LNCAP (cell line): ENCODE measurements around the gene RASSF7.

Source experiments
- TF ChIP-seq, protein P1 (sequence below): fragments of 450-650 bp; IDR thresholded peaks from 2 replicates; pipeline ENCODE4 v1.5.1; 2017; ENCODE audit warnings: mild to moderate bottlenecking

Gene RASSF7

DNA sequence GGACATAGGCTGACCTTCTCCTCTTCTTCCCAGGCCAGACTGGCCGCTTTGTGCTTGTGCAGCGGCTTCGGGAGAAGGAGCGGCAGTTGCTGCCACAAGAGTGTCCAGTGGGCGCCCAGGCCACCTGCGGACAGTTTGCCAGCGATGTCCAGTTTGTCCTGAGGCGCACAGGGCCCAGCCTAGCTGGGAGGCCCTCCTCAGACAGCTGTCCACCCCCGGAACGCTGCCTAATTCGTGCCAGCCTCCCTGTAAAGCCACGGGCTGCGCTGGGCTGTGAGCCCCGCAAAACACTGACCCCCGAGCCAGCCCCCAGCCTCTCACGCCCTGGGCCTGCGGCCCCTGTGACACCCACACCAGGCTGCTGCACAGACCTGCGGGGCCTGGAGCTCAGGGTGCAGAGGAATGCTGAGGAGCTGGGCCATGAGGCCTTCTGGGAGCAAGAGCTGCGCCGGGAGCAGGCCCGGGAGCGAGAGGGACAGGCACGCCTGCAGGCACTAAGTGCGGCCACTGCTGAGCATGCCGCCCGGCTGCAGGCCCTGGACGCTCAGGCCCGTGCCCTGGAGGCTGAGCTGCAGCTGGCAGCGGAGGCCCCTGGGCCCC, 1.4 kb downstream of the RASSF7 start:
- TF ChIP-seq, protein P1, sequence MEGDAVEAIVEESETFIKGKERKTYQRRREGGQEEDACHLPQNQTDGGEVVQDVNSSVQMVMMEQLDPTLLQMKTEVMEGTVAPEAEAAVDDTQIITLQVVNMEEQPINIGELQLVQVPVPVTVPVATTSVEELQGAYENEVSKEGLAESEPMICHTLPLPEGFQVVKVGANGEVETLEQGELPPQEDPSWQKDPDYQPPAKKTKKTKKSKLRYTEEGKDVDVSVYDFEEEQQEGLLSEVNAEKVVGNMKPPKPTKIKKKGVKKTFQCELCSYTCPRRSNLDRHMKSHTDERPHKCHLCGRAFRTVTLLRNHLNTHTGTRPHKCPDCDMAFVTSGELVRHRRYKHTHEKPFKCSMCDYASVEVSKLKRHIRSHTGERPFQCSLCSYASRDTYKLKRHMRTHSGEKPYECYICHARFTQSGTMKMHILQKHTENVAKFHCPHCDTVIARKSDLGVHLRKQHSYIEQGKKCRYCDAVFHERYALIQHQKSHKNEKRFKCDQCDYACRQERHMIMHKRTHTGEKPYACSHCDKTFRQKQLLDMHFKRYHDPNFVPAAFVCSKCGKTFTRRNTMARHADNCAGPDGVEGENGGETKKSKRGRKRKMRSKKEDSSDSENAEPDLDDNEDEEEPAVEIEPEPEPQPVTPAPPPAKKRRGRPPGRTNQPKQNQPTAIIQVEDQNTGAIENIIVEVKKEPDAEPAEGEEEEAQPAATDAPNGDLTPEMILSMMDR: no peak

DNA sequence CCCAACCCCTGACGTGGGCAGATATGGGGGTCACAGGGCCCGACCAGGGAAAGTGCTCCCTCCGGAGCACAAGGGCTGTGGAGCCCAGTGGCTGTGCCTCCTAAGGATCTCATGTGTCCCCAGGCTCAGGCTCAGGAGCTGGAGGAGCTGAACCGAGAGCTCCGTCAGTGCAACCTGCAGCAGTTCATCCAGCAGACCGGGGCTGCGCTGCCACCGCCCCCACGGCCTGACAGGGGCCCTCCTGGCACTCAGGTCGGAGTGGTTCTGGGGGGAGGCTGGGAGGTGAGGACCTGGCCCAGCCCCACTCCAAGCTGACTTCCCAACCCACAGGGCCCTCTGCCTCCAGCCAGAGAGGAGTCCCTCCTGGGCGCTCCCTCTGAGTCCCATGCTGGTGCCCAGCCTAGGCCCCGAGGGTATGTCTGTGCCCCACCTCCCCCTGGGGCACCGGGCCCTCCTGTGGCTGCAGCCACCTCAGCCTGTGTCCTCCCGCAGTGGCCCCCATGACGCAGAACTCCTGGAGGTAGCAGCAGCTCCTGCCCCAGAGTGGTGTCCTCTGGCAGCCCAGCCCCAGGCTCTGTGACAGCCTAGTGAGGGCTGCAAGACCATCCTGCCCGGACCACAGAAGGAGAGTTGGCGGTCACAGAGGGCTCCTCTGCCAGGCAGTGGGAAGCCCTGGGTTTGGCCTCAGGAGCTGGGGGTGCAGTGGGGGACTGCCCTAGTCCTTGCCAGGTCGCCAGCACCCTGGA, 2.5 kb downstream of the RASSF7 start:
- TF ChIP-seq, protein P1: no peak

DNA sequence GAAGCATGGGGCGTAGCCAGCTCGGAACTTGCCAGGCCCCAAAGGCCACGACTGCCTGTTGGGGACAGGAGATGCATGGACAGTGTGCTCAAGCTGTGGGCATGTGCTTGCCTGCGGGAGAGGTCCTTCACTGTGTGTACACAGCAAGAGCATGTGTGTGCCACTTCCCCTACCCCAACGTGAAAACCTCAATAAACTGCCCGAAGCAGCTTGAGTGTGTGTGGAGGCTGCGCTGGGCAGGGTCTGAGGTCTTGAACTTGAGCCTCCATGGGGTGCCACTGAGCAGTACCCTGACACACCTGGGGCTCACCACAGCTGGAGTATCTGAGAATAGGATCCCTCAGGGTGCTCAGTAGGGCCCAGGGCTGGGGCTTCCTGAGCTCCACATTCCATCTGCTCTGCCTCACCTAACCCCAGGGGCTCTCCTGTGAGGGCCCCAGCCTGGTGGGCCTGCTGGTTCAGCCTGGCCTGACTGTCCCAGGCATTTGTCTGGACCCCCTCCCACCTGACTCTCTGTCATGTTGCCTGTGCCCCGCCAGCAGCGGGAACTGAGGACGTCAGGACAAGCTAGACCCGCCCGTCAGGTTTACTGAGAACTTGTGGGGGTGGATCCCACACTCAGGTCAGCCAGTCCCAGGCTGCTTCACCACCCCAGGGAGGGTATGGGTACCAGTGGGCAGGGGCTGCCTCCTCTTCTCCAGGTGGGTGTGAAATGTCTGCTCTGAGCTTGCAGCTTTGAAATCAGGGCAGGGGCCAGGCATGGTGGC, 3.2 kb downstream of the RASSF7 start:
- TF ChIP-seq, protein P1: no peak

DNA sequence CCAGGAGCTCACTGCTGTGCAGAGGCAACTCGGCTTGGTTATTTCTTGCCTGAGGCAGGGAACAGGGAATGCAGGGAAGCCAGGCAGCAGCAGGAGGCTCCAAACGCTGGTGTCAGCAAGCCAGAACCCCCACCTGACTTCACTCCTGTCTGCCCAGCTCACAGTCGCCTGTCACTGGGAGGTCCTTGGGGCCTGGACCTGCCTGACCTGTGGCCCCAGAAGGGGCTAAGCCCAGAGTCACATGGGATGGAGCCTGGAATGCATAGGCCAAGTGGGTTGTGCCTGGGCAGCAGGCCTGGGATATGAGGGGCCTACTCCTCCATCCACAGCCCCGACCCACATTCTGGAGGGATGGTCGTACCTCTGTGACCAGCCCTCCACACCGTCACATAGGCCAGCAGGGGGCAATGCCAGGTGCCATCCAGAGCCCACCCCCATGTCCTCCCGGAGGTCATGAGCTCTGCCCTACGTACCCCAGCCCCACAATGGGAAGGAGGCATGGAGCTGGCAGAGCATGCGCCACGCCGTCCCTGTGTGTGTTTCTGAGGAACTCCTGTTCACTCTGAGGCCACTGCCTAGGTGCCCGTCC, 5.2 kb downstream of the RASSF7 start:
- TF ChIP-seq, protein P1: no peak

DNA sequence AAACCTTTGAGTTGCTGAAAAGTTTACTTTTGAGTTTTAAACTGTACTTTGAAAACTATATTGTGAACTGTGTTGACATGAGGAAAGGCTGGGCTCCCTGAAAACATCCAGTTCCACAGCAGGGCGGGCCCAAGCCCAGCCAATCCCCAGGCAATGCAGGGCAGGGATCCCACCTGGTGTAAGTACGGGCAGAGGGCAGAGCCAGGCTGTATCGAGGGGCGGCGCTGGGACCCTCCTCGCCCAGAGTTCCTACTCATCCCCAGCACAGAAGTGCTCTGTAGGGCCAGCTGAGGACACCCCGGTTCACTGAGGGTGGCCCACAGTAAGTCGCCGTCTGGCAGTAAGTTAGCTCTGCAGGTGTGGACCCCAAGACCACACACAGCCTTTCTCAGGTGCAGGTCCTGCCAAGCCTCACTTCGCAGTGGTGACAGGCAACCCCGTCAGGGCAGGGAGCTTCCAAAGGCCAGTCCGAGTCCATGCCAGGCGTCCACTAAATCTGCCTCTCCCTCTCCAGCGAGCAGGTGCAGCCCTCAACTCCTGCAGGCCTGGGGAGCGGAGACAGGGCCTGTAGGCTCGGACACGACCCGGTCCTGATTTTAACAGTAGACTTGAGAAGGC, 6.3 kb downstream of the RASSF7 start:
- TF ChIP-seq, protein P1: no peak

DNA sequence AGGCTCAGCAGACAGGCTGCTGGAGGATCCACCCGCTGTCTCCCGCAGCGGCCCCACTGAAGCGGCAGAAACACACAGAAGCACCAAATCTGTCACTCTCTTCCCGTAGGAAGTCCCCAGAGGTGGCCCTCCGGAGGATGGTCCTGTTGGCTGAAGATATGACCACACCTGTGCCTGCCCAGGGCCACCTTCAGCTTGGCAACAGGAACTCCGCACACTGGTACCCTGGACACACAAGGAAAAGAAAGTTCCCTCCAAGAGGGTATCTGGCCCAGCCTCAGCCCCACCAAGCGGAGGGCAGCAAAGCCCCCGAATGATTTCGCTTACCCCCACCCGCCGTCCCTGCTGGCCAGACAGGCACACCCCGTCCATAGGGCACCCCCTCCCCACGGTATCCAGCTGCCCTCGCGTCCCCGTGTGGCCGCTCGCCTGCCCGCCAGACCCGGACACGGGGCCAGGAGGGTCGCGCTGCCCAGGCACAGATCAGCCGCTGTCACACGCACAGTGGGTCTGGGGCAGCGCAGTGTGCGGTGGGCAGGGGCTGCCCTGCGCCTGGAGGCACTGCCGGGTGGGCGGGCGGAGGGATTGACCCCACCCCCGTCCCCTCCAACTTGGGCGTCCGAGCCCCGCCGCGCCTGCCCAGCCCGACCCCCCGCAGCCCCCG, 7.0 kb downstream of the RASSF7 start:
- TF ChIP-seq, protein P1: no peak
